HL-60/S4 treated with retinoic acid at 250 ng/mL for 4 days and 3 days (cell line): ENCODE results near the gene KLHL33.

ENCODE experiments used
- in situ Hi-C: fragments of 300-500 bp; cut with MboI; formaldehyde crosslinking; loops from 2 replicates; pipeline ENCODE4 v1.7.0; 2022; ENCODE audit warnings: low sequenced_read_pairs

Gene KLHL33

GRCh38 chr14:20415782-20416206, 20.2 kb downstream of the KLHL33 start:
- in situ Hi-C loops = loop anchor here (5.0 kb wide), 1 partner anchor 47 kb away; the partner anchor contains the start of gene PIP4P1

GRCh38 chr14:20413744-20414082, 22.3 kb downstream of the KLHL33 start:
- in situ Hi-C loops = no loop called here

- in situ Hi-C loops = no loop called here
Observed at GRCh38 chr14:20412876-20413743, 22.9 kb downstream of the KLHL33 start, which contains the start of gene TEP1. TSS of gene TEP1 (minus strand) at chr14:20413501. CDS start at chr14:20408439, 5,062 bp downstream.

- in situ Hi-C loops = no loop called here
Observed at GRCh38 chr14:20412411-20412810, 23.6 kb downstream of the KLHL33 start.

- in situ Hi-C loops = no loop called here
Observed at GRCh38 chr14:20409226-20409625, 26.7 kb downstream of the KLHL33 start.

- in situ Hi-C loops = no loop called here
Observed at GRCh38 chr14:20403521-20403920, 32.4 kb downstream of the KLHL33 start.

- in situ Hi-C loops = no loop called here
Observed at GRCh38 chr14:20400965-20401593, 34.9 kb downstream of the KLHL33 start.

GRCh38 chr14:20400589-20400964, 35.4 kb downstream of the KLHL33 start:
- in situ Hi-C loops = no loop called here

GRCh38 chr14:20397511-20397910, 38.5 kb downstream of the KLHL33 start:
- in situ Hi-C loops = no loop called here

GRCh38 chr14:20391505-20391904, 44.5 kb downstream of the KLHL33 start:
- in situ Hi-C loops = no loop called here

GRCh38 chr14:20388159-20388558, 47.8 kb downstream of the KLHL33 start:
- in situ Hi-C loops = no loop called here

GRCh38 chr14:20387576-20387975, 48.4 kb downstream of the KLHL33 start:
- in situ Hi-C loops = no loop called here

- in situ Hi-C loops = no loop called here
Observed at GRCh38 chr14:20386276-20386855, 49.6 kb downstream of the KLHL33 start.

- in situ Hi-C loops = no loop called here
Observed at GRCh38 chr14:20384886-20385285, 51.1 kb downstream of the KLHL33 start.

- in situ Hi-C loops = no loop called here
Observed at GRCh38 chr14:20384321-20384720, 51.6 kb downstream of the KLHL33 start.

- in situ Hi-C loops = no loop called here
Observed at GRCh38 chr14:20383636-20384035, 52.3 kb downstream of the KLHL33 start.

GRCh38 chr14:20383032-20383431, 52.9 kb downstream of the KLHL33 start:
- in situ Hi-C loops = no loop called here

- in situ Hi-C loops = no loop called here
Observed at GRCh38 chr14:20382526-20382925, 53.4 kb downstream of the KLHL33 start.

GRCh38 chr14:20381341-20381740, 54.6 kb downstream of the KLHL33 start:
- in situ Hi-C loops = no loop called here

- in situ Hi-C loops = no loop called here
Observed at GRCh38 chr14:20380681-20381080, 55.3 kb downstream of the KLHL33 start.

GRCh38 chr14:20379743-20380142, 56.2 kb downstream of the KLHL33 start:
- in situ Hi-C loops = no loop called here

GRCh38 chr14:20377171-20377570, 58.8 kb downstream of the KLHL33 start:
- in situ Hi-C loops = no loop called here
